RWPE1 (cell line): ENCODE measurements around the gene TAMM41.

ENCODE experiments used
- CTCF ChIA-PET: fragments of 350-600 bp; sonication (Branson Sonifier 250); formaldehyde crosslinking; extraction: SDS; loops from one replicate; lab custom pipeline; 2021; lab: Yijun Ruan, JAX
- POLR2A ChIA-PET: fragments of 400-600 bp; formaldehyde crosslinking; extraction: SDS; loops from one replicate; lab custom pipeline; 2020; ENCODE audit warnings: antibody characterized with exemption; ENCODE audit not compliant: low non-redundant PET; lab: Yijun Ruan, JAX
- DNase-seq: peaks from one replicate; pipeline ENCODE4 v3.0.0; 2012; ENCODE audit warnings: low spot score
- H3K27ac ChIP-seq: fragments of 450-650 bp; 2 replicates; pipeline ENCODE4 v1.5.1; 2017
- CTCF ChIP-seq: fragments of 450-650 bp; conservative IDR thresholded peaks from 2 replicates; pipeline ENCODE4 v1.5.1; 2017; ENCODE audit warnings: low read depth, mild to moderate bottlenecking

The TAMM41 gene

GRCh38 chr3:11826628-11827265 is 19.9 kb downstream of the TAMM41 start:
- ChIA-PET POLR2A (no interaction called here), CTCF (interaction anchor here (0.6 to 0.7 kb wide), 2 partner anchors 303 to 434 kb away, joined by 3 to 5 read pairs; no protein-coding TSS in a partner anchor)
- TF ChIP-seq CTCF: no peak
- DNase-seq: no peak
- H3K27ac ChIP-seq: no peak overlapping the region

GRCh38 chr3:11825301-11825700 is 21.4 kb downstream of the TAMM41 start:
- ChIA-PET CTCF (no interaction called here), POLR2A (no interaction called here)
- no peak overlapping the region for H3K27ac ChIP-seq
- no peak for DNase-seq
- no peak for TF ChIP-seq CTCF

GRCh38 chr3:11820531-11821041 is 26.1 kb downstream of the TAMM41 start:
- CTCF ChIA-PET: no interaction called here
- POLR2A ChIA-PET: no interaction called here
- peak overlapping the region; percentile 39 for H3K27ac ChIP-seq
- DNase-seq: no peak
- TF ChIP-seq CTCF: no peak

- ChIA-PET POLR2A (no interaction called here), CTCF (no interaction called here)
- TF ChIP-seq CTCF: no peak
- H3K27ac ChIP-seq: no peak overlapping the region
- DNase-seq: peak; percentile 35
These were observed 27.5 kb downstream of the TAMM41 start for GRCh38 chr3:11819146-11819689.

- TF ChIP-seq CTCF: no peak
- CTCF ChIA-PET: no interaction called here
- POLR2A ChIA-PET: no interaction called here
- no peak overlapping the region for H3K27ac ChIP-seq
- DNase-seq: peak; percentile 73
These were observed 28.7 kb downstream of the TAMM41 start for GRCh38 chr3:11818033-11818432.

- CTCF ChIA-PET: interaction anchor here (0.6 kb wide), 1 partner anchor 685 kb away, joined by 3 read pairs; no protein-coding TSS in a partner anchor
These were observed 31.6 kb downstream of the TAMM41 start for GRCh38 chr3:11815111-11815510.

More at GRCh38 chr3:11815111-11815510, 31.6 kb downstream of the TAMM41 start:
- no peak for TF ChIP-seq CTCF
- DNase-seq: no peak
- POLR2A ChIA-PET: no interaction called here
- H3K27ac ChIP-seq: no peak overlapping the region
